A549 (cell line): ENCODE results near the gene MEDAG. TPM values are rescaled to one million over a fixed set of nuclear protein-coding genes. Genes with fewer than 3 reads are reported as not detected.

Source experiments
- ATAC-seq, 2 experiments: fragments of 200-7000 bp in 1 of 2; fragments of >200 bp in 1 of 2; cut with Nextera tagmentation in 1 of 2; cut with Tn5 transposase in 1 of 2; 3 replicates each; pipeline versions ENCODE4 v1.8.0 to v1.9.1; 2018 to 2020; ENCODE audit warnings: mild to moderate bottlenecking in 1 of 2, moderate library complexity in 1 of 2
- CTCF ChIA-PET: fragments of 300-600 bp; sonication (Branson Sonifier 250); formaldehyde crosslinking; extraction: SDS; loops from one replicate; lab custom pipeline; 2021; ENCODE audit warnings: antibody characterized with exemption, inconsistent platforms; lab: Yijun Ruan, JAX
- POLR2A ChIA-PET: fragments of 350-600 bp; formaldehyde crosslinking; extraction: SDS; loops from one replicate; lab custom pipeline; 2021; ENCODE audit warnings: antibody characterized with exemption, inconsistent platforms; lab: Yijun Ruan, JAX
- DNase-seq, 2 experiments: peaks; one replicate each; pipeline versions ENCODE4 v3.0.0 to v3.0.0-alpha.2; 2011 to 2016; ENCODE audit warnings: low read depth in 1 of 2, low spot score in 1 of 2
- FAIRE-seq: peaks from 2 replicates; lab custom pipeline; 2011; peaks lifted over from hg19 to GRCh38; lab: Jason Lieb, UNC
- H3K27ac ChIP-seq, 2 experiments: fragments of >200 bp; sonication (Bioruptor Twin); formaldehyde crosslinking; 3 replicates each; pipeline ENCODE4 v1.5.1; 2016 to 2017
- H3K4me1 ChIP-seq: fragments of >200 bp; sonication (Bioruptor Twin); formaldehyde crosslinking; 3 replicates; pipeline ENCODE4 v1.6.1; 2016
- H3K4me2 ChIP-seq: fragments of >200 bp; sonication (Bioruptor Twin); formaldehyde crosslinking; 3 replicates; pipeline ENCODE4 v1.6.1; 2016
- H3K4me3 ChIP-seq: fragments of >200 bp; sonication (Bioruptor Twin); formaldehyde crosslinking; 3 replicates; pipeline ENCODE4 v1.5.1; 2016
- H3K9me3 ChIP-seq: fragments of >200 bp; sonication (Bioruptor Twin); formaldehyde crosslinking; 3 replicates; pipeline ENCODE4 v1.6.1; 2016
- BHLHE40 ChIP-seq: IDR thresholded peaks from 2 replicates; pipeline ENCODE4 v1.6.1; 2012; ENCODE audit warnings: low read depth, low read length, inconsistent platforms
- CHD4 ChIP-seq: fragments of 200-600 bp; sonication (generic); IDR thresholded peaks from 2 replicates; pipeline ENCODE4 v1.6.1; 2016; ENCODE audit warnings: antibody characterized with exemption, mild to moderate bottlenecking, borderline replicate concordance
- HEYL ChIP-seq: fragments of 250-450 bp; sonication (Bioruptor Pico); IDR thresholded peaks from 2 replicates; pipeline ENCODE4 v1.8.0; 2021; ENCODE audit warnings: mild to moderate bottlenecking, moderate library complexity
- HOXA7 ChIP-seq: fragments of 250-450 bp; sonication (Bioruptor Pico); IDR thresholded peaks from 2 replicates; pipeline ENCODE4 v1.5.0; 2020; ENCODE audit warnings: mild to moderate bottlenecking, moderate library complexity
- JUN ChIP-seq, 2 experiments: fragments of >200 bp; sonication (Bioruptor Twin); formaldehyde crosslinking; IDR thresholded peaks; 2 replicates in 1 of 2; 3 replicates in 1 of 2; pipeline ENCODE4 v1.6.1; 2016 to 2017
- JUNB ChIP-seq: fragments of >200 bp; sonication (Bioruptor Twin); formaldehyde crosslinking; IDR thresholded peaks from 2 replicates; pipeline ENCODE4 v1.6.1; 2016
- MAFK ChIP-seq: fragments of 450-650 bp; IDR thresholded peaks from 2 replicates; pipeline ENCODE4 v1.6.1; 2014; ENCODE audit not compliant: partially characterized antibody
- MAX ChIP-seq: IDR thresholded peaks from 2 replicates; pipeline ENCODE4 v1.6.1; 2012
- PHF8 ChIP-seq: fragments of 200-600 bp; sonication (generic); IDR thresholded peaks from 2 replicates; pipeline ENCODE4 v1.6.1; 2016; ENCODE audit warnings: low read depth, mild to moderate bottlenecking, antibody characterized with exemption, moderate library complexity, borderline replicate concordance
- RARB ChIP-seq: fragments of 250-450 bp; sonication (Bioruptor Pico); IDR thresholded peaks from 2 replicates; pipeline ENCODE4 v1.8.0; 2021; ENCODE audit warnings: mild to moderate bottlenecking, moderate library complexity
- RFX5 ChIP-seq: fragments of 450-650 bp; IDR thresholded peaks from 2 replicates; pipeline ENCODE4 v1.7.1; 2014; ENCODE audit warnings: antibody characterized with exemption, mild to moderate bottlenecking, moderate library complexity
- RNF2 ChIP-seq: fragments of 200-600 bp; sonication (generic); IDR thresholded peaks from 2 replicates; pipeline ENCODE4 v1.6.1; 2016; ENCODE audit warnings: low read depth, mild to moderate bottlenecking, antibody characterized with exemption, moderate library complexity, borderline replicate concordance
- SMC3 ChIP-seq: fragments of >200 bp; sonication (Bioruptor Twin); formaldehyde crosslinking; IDR thresholded peaks from 3 replicates; pipeline ENCODE4 v1.6.1; 2018; ENCODE audit warnings: inconsistent platforms
- SREBF2 ChIP-seq: fragments of 450-650 bp; IDR thresholded peaks from 2 replicates; pipeline ENCODE4 v1.6.1; 2014; ENCODE audit warnings: mild to moderate bottlenecking, moderate library complexity
- USF2 ChIP-seq: fragments of 450-650 bp; IDR thresholded peaks from 2 replicates; pipeline ENCODE4 v1.6.1; 2014; ENCODE audit warnings: antibody characterized with exemption
- ZC3H11A ChIP-seq: fragments of 450-650 bp; IDR thresholded peaks from 2 replicates; pipeline ENCODE4 v1.6.1; 2014; ENCODE audit warnings: antibody characterized with exemption, mild to moderate bottlenecking
- ZSCAN20 ChIP-seq: fragments of 250-450 bp; sonication (Bioruptor Pico); IDR thresholded peaks from 2 replicates; pipeline ENCODE4 v1.8.0; 2022; ENCODE audit warnings: mild to moderate bottlenecking, moderate library complexity
- WGBS: methylation state at CpG from one replicate; pipeline ENCODE4 v1.1.6; 2017; ENCODE audit errors: missing lambda C conversion rate; 5-methylcytosine and 5-hydroxymethylcytosine counted together
- polyA plus RNA-seq, 4 experiments: library from polyadenylated mRNA; depleted of rRNA in 3 of 4; stranded (reverse); fragments of >200 nt; fragmentation: RNase III in 1 of 4; extraction: RNeasy Plus Mini Kit Qiagen cat#74134 plus additional on column Dnase treatment in 1 of 4; gene quantifications; 2 replicates in 3 of 4; 3 replicates in 1 of 4; pipeline ENCODE4 v1.2.3, GENCODE V29; 2011 to 2017
- TF ChIP-seq, protein P1 (sequence below): fragments of 200-600 bp; sonication (generic); IDR thresholded peaks from 2 replicates; pipeline ENCODE4 v1.6.1; 2016; ENCODE audit warnings: antibody characterized with exemption, mild to moderate bottlenecking, moderate library complexity
- TF ChIP-seq, protein P2 (sequence below): fragments of 150-350 bp; IDR thresholded peaks from 2 replicates; pipeline ENCODE4 v1.6.1; 2014; ENCODE audit warnings: low read depth, mild to moderate bottlenecking, low read length
- TF ChIP-seq, protein P3 (sequence below): fragments of >200 bp; sonication (Bioruptor Twin); formaldehyde crosslinking; IDR thresholded peaks from 3 replicates; pipeline ENCODE4 v1.6.1; 2016

The MEDAG gene
- polyA plus RNA-seq, 2 of the 4 experiments (the other 2 are of a cell fraction), result 0.21 TPM; not detected in 1

GRCh38 chr13:30927595-30927994 lies 21.5 kb downstream of the MEDAG start (continued):
- TF ChIP-seq, protein P1, sequence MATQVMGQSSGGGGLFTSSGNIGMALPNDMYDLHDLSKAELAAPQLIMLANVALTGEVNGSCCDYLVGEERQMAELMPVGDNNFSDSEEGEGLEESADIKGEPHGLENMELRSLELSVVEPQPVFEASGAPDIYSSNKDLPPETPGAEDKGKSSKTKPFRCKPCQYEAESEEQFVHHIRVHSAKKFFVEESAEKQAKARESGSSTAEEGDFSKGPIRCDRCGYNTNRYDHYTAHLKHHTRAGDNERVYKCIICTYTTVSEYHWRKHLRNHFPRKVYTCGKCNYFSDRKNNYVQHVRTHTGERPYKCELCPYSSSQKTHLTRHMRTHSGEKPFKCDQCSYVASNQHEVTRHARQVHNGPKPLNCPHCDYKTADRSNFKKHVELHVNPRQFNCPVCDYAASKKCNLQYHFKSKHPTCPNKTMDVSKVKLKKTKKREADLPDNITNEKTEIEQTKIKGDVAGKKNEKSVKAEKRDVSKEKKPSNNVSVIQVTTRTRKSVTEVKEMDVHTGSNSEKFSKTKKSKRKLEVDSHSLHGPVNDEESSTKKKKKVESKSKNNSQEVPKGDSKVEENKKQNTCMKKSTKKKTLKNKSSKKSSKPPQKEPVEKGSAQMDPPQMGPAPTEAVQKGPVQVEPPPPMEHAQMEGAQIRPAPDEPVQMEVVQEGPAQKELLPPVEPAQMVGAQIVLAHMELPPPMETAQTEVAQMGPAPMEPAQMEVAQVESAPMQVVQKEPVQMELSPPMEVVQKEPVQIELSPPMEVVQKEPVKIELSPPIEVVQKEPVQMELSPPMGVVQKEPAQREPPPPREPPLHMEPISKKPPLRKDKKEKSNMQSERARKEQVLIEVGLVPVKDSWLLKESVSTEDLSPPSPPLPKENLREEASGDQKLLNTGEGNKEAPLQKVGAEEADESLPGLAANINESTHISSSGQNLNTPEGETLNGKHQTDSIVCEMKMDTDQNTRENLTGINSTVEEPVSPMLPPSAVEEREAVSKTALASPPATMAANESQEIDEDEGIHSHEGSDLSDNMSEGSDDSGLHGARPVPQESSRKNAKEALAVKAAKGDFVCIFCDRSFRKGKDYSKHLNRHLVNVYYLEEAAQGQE, result no peak
- TF ChIP-seq HEYL (CRISPR knock-in tag) (no peak), BHLHE40 (no peak), SMC3 (no peak), JUN (IDR thresholded peaks at IDR 0.05) (no peak), ZSCAN20 (CRISPR knock-in tag) (no peak), RARB (CRISPR knock-in tag) (no peak), RFX5 (no peak), HOXA7 (no peak)
- TF ChIP-seq, protein P2, sequence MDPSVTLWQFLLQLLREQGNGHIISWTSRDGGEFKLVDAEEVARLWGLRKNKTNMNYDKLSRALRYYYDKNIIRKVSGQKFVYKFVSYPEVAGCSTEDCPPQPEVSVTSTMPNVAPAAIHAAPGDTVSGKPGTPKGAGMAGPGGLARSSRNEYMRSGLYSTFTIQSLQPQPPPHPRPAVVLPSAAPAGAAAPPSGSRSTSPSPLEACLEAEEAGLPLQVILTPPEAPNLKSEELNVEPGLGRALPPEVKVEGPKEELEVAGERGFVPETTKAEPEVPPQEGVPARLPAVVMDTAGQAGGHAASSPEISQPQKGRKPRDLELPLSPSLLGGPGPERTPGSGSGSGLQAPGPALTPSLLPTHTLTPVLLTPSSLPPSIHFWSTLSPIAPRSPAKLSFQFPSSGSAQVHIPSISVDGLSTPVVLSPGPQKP, result no peak
- TF ChIP-seq, protein P3, sequence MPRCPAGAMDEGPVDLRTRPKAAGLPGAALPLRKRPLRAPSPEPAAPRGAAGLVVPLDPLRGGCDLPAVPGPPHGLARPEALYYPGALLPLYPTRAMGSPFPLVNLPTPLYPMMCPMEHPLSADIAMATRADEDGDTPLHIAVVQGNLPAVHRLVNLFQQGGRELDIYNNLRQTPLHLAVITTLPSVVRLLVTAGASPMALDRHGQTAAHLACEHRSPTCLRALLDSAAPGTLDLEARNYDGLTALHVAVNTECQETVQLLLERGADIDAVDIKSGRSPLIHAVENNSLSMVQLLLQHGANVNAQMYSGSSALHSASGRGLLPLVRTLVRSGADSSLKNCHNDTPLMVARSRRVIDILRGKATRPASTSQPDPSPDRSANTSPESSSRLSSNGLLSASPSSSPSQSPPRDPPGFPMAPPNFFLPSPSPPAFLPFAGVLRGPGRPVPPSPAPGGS, result no peak

DNA sequence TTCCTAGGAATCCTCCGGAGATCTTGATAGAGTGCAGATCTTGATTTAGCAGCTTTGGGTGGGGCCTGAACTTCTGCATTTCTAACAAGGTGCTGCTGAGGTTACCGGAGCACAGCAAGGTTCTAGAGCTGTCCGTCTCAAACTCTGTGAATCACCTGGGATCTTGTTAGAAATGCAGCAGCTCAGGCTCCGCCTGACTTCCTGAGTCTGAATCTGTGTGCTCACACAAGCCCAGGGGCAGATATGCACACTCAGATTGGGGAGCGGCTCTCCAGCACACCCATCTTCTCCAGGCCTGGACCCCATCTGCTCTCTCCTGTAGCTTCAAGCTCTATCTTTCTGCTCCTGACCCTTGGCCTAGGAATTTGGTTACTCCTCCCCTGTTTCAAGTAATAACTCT lies 22.9 kb downstream of the MEDAG start:
- FAIRE-seq, result no peak
- no peaks in the 10 kb centered on the region for H3K9me3 ChIP-seq
- no peaks in the 10 kb centered on the region for H3K4me1 ChIP-seq
- H3K27ac ChIP-seq, result no peak overlapping the region
- POLR2A ChIA-PET, result no interaction called here
- CTCF ChIA-PET, result no interaction called here
- DNase-seq, result no peak
- H3K4me2 ChIP-seq, result no peak overlapping the region
- H3K4me3 ChIP-seq, result no peak overlapping the region
- WGBS, result 76% methylated on average over 5 of the region's 5 CpGs
- ATAC-seq, result no peak
- TF ChIP-seq RNF2 (no peak), MAFK (no peak), MAX (no peak), PHF8 (no peak), SREBF2 (no peak), BHLHE40 (no peak), CHD4 (no peak), ZC3H11A (no peak), JUNB (no peak), SMC3 (no peak), USF2 (no peak)
- TF ChIP-seq, all 56 proteins: peak for 0
